GM18907 (cell line): ENCODE results near the gene CBX2.
"Not testable (repeated sequence)": the region's sequence is repeated elsewhere in the genome, so short reads cannot be mapped to it uniquely, and the experiment has no call there.

Experiments used
- ATAC-seq: cut with Tn5 transposase; IDR thresholded peaks from one replicate; pipeline ENCODE4 v1.9.1; 2021; ENCODE audit warnings: mild to moderate bottlenecking, moderate library complexity; ENCODE audit not compliant: unreplicated experiment

CBX2 gene

DNA sequence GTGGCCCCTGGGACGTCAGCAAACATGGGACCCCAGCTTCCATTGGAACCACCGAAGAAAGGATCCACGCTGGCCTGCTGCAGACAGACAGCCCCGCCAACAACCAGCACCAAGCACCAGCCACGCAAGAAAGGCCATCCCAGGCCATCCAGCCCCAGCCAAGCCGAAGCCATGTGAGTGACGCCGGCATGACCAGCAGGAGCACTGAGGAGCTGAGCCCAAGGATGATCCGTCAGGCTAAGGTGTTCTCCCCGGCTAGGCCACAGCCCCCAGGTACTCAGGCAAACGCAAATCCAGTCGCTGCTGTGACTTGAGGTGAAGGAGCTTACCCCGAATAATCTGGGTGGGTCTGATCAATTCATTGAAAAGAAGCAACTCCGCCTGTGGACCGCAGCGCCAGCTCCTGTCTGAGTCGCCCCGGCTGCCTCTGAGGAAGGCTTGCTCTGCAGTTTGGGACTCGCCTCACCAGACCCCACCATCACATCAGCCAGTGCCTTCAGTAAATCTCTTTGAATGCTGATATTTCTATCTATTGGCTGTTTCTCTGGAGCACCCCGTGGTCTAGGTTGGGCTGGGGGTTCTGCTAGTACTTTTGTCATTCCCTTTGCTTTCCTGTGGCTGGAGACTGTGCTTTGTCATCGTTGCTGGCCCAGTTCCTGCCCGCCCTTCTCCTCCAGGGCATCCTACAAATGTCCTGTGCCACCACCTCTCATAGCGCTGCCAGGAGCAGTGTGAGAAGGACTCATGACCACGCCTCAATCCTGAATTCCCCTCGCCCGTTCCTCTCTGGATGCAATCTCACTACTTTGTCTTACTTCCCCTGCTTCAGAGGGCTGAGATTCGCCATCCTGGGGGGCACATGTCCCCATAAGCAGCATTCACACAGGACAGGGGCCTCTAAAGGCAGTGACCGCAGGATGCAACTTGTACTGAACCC lies 8.1 kb upstream of the CBX2 start:
- no peak for ATAC-seq

DNA sequence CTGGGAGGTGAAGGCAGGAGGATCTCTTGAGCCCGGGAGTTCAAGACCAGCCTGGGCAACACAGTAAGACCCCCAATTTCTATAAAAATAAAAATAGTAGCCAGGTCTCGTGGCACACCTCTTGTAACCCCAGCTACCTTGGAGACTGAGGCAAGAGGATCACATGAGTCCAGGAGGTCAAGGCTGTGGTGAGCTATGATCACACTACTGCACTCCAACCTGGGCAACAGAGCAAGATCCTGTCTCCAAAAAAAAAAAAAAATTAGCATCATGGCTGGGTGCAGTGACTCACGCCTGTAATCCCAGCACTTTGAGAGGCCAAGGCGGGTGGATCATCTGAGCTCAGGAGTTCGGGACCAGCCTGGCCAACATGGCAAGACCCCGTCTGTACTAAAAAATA lies 6.7 kb upstream of the CBX2 start:
- ATAC-seq = no peak

DNA sequence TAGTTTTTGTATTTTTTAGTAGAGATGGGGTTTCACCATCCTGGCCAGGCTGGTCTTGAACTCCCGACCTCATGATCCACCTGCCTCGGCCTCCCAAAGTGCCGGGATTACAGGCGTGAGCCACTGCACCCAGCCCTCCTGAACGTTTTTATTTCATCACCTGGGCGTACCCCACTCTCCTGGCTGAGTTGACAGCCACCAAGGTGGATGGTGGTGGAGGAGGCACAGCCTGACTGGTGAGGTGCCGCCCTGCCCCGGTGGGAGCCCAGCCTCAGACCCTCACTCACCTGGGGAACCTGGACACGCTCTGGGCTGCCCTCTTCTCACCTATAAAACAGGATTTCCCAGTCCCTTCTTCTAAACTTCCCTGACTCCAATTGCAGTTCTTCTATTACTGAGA lies 5.2 kb upstream of the CBX2 start:
- not testable (repeated sequence) for ATAC-seq

DNA sequence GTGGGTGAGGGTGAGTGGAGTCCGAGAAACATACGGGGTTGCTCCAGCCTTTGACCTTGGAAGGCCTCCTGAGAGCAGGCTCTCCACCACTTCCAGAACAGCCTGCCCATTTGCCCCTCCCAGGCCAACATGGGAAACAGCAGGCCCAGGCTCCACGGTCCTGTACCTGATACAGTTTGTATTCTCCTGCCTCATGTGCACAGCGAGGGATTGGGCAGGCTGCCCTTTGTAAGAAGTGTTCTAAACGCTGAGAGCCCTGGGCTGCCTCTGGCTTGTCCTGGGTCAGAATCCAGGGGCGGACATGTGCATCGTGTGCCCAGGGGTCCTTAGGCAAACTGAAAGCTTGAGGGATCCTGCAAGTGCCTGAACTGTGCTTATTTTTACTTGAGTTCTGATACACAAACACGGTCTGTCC lies 3.4 kb upstream of the CBX2 start:
- ATAC-seq = no peak

DNA sequence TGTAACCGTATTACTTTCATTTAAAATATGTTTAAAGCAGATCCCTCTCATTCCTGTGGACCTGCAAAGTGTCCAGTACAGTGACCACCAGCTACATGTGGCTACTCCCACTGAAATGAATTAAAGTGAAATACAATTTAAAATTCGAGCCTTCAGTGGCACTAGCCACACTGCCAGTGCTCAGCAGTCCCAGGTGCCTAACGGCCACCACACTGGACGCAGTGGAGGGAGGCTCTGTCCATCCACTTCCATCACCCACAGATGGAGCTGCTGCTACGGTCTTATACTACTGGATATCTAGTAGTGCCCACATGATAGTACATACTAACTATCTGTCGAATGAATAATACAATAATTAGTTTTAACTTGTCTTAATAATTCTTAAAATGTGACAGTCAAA lies 2.3 kb upstream of the CBX2 start:
- no peak for ATAC-seq

DNA sequence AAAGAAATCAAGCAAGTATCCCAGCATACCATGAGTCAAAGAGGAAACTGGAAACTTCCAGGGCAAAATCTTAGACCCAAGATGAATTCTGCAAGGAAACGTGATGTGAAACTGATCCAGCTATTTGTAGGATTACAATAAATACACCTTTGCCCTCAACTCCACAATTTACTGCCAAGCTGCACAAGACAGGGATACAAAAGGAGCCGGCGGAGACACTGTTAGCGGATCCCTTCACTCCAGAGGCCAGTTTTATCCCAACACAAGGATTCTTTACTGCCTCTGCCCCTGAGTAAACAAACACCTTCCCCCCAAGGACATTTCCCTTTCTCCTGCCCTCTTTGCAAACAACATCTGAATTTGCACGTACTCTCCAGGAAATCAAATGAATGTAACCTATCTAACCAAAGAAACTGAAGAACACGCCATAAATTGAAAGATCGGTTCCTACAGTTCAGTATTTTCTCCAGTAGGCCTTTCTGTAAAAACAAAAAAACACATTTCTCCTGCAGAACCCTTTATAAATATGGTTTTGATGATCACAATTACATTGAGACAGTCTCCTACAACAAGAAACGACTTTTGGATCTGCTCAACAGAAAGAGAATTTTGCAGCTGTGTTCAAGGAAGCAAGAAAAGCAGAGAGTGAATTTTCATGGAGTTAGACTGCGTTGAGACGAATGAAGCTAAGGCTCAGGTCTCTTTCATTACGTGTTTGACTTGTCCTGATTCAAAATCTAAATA lies 1.4 kb upstream of the CBX2 start:
- ATAC-seq = no peak

DNA sequence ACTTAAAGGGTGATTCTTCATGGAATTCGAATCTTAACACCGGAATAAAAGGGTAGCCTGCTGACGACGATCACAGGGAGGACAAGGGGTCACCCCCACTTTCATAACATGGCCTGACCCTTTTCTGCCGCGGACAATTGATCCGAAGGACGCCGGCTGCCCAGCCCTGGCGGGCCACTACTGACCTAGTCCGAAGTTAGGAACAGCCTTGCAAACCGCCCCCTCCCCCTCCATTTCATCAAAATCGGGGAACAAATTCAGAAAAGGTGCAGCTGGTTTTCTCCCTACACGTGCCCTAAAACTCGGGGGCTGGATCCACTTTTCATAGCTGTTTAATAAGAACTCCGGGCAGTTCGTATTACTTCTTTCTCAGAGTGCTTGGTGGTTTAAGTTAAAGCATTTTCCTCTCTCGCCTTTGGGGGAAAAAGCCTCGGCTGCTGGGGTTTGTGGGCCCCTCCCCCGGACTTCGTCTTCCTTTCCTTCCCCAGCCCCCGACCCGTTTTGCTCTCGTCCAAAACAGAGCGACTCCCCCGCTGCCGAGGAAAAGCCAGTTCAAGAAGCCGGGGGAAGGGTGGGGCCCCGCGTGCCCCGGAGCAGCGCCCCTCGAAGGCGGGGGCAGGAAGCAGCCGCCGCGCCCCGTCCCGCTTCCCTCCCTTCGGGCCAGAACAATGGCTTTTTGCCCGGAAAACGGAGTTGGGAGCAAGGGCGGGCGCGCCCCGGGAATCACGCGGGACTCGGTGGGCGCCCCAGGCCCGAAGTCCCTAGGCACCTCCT lies 641 bp upstream of the CBX2 start:
- ATAC-seq = peak; percentile 24

DNA sequence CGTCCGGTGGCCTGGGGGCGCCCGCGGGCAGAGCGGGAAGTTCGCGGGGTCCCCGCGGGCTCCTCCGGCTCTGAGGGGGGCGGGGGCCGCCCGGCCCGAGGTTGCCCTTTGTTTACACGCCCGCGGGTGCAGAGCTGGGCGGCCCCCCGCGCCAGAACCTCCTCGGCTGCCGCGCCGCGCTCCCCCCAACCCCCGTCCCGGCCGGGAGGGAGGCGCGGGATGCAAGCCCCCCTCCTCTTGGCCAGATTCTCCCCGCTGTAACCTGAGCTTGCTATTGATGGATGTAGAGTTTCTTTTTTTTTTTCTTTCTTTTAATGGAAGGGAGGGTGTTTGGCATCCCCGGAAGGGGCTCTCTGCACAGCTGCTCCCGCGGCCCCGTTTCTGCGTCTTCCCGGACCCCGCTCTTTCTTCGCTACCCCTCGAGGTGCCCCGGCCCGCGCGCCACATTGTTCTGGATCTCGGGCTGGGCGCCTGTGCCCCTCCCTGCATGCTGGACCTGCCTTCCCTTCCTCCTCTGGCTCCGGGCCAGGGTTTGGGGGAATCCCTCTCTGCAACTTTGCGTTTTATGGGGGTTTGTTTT lies 646 bp downstream of the CBX2 start:
- ATAC-seq = peak; percentile 24

DNA sequence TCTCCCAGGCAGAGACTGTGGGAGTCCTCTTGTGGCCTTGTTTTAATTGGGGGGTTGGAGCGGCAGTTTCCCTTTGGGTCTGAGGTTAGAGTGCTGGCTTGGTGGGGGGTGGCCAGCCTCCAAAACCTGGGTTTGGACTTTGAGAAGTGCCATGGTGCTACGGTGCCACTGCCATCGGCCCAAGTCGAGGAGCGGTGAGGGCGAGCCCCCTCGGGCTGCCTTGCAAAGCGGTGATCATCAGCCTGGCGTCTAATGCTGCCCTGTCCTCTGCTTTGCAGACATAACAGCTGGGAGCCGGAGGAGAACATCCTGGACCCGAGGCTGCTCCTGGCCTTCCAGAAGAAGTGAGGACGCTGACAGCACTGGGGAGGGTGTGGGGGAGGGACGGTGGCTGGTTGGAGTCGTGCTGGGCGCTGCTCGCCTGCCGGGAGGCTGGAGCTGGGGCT lies 1.2 kb downstream of the CBX2 start:
- ATAC-seq = no peak

DNA sequence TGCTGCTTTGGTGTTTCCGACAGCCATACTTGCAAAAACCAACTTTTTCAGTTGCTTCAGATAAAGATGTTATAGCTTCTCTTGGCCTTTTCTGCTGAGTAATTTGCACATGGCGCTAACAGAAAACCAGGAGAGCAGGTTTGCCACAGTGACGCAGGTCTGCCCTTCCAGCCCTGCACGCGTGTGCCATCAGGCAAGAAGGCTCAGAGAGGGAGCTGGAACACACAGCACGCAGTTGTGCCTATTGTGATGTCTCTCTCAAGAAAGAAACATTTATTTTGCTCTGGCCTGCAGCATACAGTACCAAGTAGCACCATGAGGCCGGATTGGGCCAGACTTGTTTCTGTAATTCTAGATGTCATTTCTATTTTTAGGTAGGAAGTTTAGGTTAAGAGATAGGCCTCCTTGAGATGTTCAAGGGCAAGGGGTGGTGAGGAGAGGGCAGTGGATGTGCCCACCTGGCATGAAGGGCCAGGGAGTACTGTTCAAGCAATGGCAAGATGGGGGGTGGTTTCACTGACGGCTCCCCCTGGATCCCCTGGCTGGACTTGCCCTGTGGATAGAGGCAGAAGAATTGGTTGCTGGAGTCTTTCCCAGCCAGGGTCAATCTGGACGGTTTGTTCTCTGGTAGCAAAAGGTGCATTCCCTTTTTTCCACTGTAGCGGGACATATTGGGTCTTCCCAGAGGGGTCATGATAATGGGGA lies 1.9 kb downstream of the CBX2 start:
- no peak for ATAC-seq

DNA sequence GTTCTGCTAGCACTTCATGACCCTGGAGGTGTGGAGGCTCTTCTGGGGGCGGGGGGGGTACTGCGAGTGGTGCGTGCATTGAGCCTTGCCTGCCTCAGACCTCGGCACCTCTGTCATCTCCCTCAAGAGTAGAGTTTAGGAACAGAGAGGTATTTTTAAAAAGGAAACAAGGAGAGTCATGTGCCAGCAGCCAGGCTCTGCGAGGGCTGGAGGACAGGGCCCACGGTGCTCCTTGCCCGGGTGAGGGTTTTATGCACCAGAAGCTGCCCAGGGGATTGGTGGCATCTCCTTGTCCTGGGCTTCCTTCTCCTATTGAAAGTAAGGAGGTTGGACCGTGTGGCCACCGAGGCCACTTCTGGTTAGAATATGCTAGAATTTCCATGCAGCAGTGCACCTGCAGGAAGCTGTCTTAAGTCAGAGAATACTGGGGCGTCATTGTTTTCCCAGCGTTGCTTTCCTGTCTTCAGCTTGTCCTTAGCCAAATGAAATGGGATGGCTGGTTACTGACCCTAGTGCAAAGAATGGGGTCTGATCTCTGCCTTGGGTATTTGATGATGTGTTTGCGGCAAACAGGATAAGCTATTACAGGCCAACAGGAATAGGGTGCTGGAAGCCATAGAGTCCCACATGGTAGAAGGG lies 3.2 kb downstream of the CBX2 start:
- ATAC-seq = no peak

DNA sequence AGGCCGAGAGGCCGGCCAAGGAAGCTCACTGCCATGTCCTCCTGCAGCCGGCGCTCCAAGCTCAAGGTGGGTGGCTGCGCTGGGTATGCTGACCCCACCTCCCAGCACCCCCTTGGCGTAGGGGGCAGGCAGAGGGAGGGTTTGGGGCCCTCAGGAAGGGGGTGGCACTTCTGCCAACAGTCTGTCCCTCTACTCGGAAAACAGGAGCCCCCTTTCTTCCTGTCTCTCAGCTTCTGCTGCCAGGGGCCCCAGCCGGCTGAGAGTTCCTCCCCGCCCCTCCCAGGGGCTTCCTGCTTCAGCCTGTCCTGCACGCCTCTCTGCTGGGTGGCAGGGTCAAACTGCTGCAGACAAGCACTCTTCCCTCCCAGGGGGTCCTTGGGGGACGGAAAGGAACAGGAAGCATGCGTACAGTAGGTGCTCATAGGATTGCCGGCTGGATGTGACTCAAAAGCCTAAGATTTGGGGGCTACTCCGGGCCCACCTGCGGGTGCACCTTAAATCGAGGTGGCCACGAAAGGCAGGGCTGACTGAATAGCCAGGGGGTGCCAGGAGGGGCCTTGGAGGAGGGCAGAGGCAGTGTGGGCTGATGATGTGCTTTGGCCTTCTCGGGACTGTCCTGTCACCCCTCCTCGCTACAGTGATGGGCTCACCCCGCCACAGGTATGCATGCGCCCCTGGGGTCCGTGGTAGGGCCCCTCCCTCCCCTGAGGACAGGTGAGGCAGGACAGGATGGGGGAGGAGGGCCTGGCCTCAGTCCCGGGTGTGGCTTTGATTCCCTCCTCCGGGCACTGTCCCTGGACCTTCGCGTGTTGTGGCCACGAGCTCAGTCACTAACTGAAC lies 4.0 kb downstream of the CBX2 start:
- no peak for ATAC-seq

DNA sequence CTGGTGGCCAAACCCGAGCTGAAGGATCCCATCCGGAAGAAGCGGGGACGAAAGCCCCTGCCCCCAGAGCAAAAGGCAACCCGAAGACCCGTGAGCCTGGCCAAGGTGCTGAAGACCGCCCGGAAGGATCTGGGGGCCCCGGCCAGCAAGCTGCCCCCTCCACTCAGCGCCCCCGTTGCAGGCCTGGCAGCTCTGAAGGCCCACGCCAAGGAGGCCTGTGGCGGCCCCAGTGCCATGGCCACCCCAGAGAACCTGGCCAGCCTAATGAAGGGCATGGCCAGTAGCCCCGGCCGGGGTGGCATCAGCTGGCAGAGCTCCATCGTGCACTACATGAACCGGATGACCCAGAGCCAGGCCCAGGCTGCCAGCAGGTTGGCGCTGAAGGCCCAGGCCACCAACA lies 5.9 kb downstream of the CBX2 start:
- ATAC-seq = no peak

DNA sequence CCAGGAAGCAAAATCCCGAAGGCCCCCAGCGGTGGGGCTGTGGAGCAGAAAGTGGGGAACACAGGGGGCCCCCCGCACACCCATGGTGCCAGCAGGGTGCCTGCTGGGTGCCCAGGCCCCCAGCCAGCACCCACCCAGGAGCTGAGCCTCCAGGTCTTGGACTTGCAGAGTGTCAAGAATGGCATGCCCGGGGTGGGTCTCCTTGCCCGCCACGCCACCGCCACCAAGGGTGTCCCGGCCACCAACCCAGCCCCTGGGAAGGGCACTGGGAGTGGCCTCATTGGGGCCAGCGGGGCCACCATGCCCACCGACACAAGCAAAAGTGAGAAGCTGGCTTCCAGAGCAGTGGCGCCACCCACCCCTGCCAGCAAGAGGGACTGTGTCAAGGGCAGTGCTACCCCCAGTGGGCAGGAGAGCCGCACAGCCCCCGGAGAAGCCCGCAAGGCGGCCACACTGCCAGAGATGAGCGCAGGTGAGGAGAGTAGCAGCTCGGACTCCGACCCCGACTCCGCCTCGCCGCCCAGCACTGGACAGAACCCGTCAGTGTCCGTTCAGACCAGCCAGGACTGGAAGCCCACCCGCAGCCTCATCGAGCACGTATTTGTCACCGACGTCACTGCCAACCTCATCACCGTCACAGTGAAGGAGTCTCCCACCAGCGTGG lies 6.5 kb downstream of the CBX2 start:
- ATAC-seq = no peak

DNA sequence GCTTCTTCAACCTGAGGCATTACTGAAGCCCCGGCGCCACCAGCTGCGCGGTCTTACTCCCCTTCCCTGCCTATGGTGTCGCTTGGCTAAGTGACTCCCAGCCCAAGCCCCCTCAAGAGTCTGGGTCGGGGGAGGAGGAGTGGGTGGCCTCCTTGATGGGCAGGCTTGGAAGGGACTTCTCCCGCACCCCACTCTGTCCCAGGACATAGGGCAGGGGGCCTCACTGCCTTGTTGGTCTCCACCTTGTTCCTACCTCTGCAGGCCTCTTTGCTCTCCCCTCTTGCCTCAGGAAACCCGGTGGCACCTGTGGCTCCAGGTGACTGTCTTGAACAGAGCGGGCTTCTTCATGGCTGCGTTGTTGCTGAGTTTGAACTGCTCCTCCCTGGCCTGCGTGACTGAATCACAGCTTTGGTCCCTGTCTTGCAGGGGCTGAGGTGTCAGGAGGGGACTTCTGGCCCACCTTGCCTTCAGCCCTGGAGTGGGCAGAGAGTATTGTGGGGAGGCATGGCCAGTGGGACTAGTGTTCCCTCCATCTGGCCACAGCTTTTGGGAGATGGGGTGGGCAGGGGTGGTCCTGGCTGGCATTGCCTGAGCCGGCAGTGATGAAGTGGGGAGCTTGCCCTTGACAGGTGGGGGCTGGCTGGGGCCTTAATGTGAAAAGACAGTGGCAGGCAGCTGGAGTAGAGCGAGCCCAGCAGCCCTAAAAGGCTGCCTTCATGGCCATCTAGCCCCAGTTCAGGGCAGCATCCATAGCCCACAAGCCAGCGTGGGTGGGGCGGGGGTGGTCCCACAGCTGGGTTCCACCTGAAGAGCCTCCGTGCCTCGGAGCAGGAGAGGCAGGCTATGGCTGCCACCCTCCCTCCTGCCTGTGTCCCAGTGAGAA lies 7.3 kb downstream of the CBX2 start:
- ATAC-seq = no peak

DNA sequence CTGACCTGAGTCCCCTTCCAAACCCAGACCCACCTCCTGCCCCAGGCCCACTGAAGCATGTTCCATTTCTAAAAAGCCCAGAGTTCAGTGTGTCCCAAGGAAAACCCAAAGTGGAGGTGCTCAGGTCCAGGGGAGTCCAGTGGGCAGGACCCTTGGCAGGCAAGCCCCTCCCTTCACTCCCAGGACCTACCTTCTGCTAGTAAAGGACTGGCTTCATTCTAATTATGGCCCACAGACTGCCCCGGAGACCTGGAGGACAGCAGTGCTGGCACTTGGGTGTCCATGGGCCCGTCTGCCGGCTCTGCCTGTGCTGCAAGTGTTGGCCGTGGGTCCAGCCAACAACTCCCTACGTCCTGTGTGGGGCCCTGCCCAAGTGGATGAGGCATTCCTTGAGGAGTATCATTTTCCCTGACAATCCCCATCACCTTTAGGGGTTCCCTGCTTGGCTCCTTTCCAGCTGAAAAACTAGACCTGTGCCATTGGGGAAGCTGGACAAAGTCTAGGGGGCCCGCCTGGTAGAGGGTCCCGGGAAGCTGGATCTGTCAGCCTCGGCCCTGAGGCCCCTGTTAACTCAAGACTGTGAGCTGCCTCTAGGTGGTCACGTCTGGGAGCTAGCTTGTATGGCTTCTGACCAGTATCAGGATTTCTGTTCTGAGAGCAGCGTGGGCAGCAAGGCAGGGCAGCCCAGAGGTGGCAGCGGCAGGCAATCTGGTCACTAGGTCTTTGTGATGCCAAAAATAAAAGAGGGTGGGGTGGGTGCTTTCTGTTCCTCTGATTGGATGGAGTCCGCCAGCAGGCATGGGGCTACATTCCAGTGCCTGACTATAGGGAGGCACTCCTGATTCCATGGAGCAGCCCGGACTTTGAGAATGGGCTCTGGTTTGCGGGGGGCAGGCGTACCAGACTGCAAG lies 8.2 kb downstream of the CBX2 start:
- ATAC-seq = no peak
